CD4-positive, CD25-positive, alpha-beta regulatory T cell (primary cell): ENCODE measurements around the gene ZBTB24. TPM values are rescaled to one million over a fixed set of nuclear protein-coding genes. Genes with fewer than 3 reads are reported as not detected.

Experiments used
- ATAC-seq, 2 donors: fragments of 150-1000 bp; cut with Tn5 transposase; one replicate each; pipeline ENCODE4 v1.10.0; 2021; ENCODE audit warnings: low read depth in 2 of 2, moderate number of reproducible peaks in 2 of 2, moderate library complexity in 1 of 2
- DNase-seq, 3 donors: peaks; one replicate each; pipeline versions ENCODE4 v3.0.0 to v3.0.0-alpha.2; 2012 to 2022; ENCODE audit warnings: mixed read lengths in 1 of 3
- H3K27ac ChIP-seq: one replicate; pipeline ENCODE4 v1.7.0; 2013; ENCODE audit warnings: mild to moderate bottlenecking, low read length; ENCODE audit not compliant: insufficient read depth, poor library complexity, severe bottlenecking
- H3K27me3 ChIP-seq: one replicate; pipeline ENCODE4 v1.7.0; 2013; ENCODE audit warnings: low read length; ENCODE audit not compliant: control insufficient read depth, insufficient read depth
- H3K36me3 ChIP-seq: one replicate; pipeline ENCODE4 v1.7.0; 2013; ENCODE audit warnings: mild to moderate bottlenecking, low read length, moderate library complexity; ENCODE audit not compliant: control insufficient read depth, insufficient read depth
- H3K4me1 ChIP-seq: 2 replicates; pipeline ENCODE4 v1.7.0; 2013; ENCODE audit warnings: mild to moderate bottlenecking, low read length; ENCODE audit not compliant: insufficient read depth, control insufficient read depth, poor library complexity, severe bottlenecking
- H3K4me3 ChIP-seq: one replicate; pipeline ENCODE4 v1.7.0; 2013; ENCODE audit warnings: low read depth, mild to moderate bottlenecking, low read length, moderate library complexity
- H3K9me3 ChIP-seq, 2 experiments: 1 replicate in 1 of 2; 2 replicates in 1 of 2; pipeline ENCODE4 v1.7.0; 2013; ENCODE audit warnings: low read length in 2 of 2, mild to moderate bottlenecking in 1 of 2, moderate library complexity in 1 of 2; ENCODE audit not compliant: control insufficient read depth in 2 of 2
- H3K27ac Mint-ChIP-seq, 3 donors: one replicate each; pipeline ENCODE4 v1.8.0; 2020 to 2022; ENCODE audit warnings: mild to moderate bottlenecking in 3 of 3, mixed read lengths in 3 of 3, moderate library complexity in 2 of 3
- H3K27me3 Mint-ChIP-seq: one replicate; pipeline ENCODE4 v1.8.0; 2022; ENCODE audit warnings: mild to moderate bottlenecking, mixed read lengths
- H3K36me3 Mint-ChIP-seq: one replicate; pipeline ENCODE4 v1.8.0; 2020; ENCODE audit warnings: mixed read lengths
- H3K4me1 Mint-ChIP-seq, 4 donors: one replicate each; pipeline ENCODE4 v1.8.0; 2020 to 2022; ENCODE audit warnings: mixed read lengths in 4 of 4, mild to moderate bottlenecking in 1 of 4
- H3K4me3 Mint-ChIP-seq, 4 donors: one replicate each; pipeline ENCODE4 v1.8.0; 2020 to 2022; ENCODE audit warnings: mild to moderate bottlenecking in 4 of 4, mixed read lengths in 4 of 4, moderate library complexity in 3 of 4
- H3K9me3 Mint-ChIP-seq, 7 donors: one replicate each; pipeline ENCODE4 v1.8.0; 2020 to 2022; ENCODE audit warnings: mixed read lengths in 7 of 7, mild to moderate bottlenecking in 3 of 7, moderate library complexity in 2 of 7
- polyA plus RNA-seq, 4 donors: library from polyadenylated mRNA; unstranded; fragments of 300-500 nt; fragmentation: Illumina TruSeq; gene quantifications; one replicate each; pipeline ENCODE4 v1.2.3, GENCODE V29; 2021
- total RNA-seq: library from RNA; stranded (reverse); gene quantifications from one replicate; pipeline ENCODE4 v1.2.3, GENCODE V29; 2022

Gene ZBTB24
- total and polyA plus RNA-seq, 5 donors from 2014 or later: 9.2 to 20.2 (median 10.6) TPM

DNA sequence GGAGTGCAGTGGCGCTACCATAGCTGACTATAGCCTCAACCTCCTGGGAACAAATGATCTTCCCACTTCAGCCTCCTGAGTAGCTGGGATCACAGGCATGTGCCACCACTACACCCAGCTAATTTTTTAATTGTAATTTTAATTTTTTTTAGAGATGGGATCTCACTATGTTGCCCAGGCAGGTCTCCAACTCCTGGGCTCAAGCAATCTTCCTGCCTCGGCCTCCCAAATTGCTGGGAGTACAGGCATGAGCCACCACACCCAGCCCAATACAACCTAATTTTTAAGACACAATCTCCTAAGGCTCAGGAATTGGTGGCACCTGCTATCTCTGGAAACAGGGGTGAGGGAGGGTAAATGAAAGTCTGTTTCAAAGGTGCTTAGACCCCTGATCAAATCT lies 5.8 kb downstream of the ZBTB24 start:
- Mint-ChIP-seq H3K9me3 (peaks cover 0 to 3% (median 0%) of the 10 kb centered on the region in 7 donors), H3K4me3 (peak overlapping the region; percentile 94 to 99 (median 97)), H3K27ac (peak overlapping the region in 2 of 3 donors; percentile 92 to 95), H3K27me3 (peaks cover 7% of the 10 kb centered on the region), H3K36me3 (peaks cover 71% of the 10 kb centered on the region), H3K4me1 (peaks cover 25 to 89% (median 67%) of the 10 kb centered on the region in 4 donors)
- no peak for ATAC-seq
- Histone ChIP-seq H3K36me3 (peaks cover 49% of the 10 kb centered on the region), H3K4me1 (peaks cover 85% of the 10 kb centered on the region), H3K4me3 (peak overlapping the region; percentile 93), H3K27ac (no peak overlapping the region), H3K9me3 (no peaks in the 10 kb centered on the region), H3K27me3 (no peaks in the 10 kb centered on the region)
- no peak for DNase-seq

DNA sequence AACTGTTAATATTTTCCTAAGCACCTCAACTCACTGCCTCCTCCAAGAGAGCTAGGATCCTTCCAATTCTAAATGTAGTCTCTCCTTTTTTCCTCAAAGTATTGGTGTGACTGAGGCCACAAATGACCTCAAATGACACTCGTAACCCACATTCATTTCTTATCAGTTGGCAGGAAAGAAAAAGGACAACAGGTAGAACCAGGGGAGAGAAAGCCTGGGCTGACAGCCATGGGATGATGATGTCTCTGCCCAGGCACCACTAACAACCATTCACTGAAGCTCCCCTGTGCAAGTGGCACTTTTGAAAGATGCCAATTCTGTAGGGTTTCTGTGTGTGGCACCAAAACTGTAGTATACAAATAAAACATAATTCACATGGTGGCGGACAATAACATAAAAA lies 7.4 kb downstream of the ZBTB24 start:
- peaks cover 14 to 89% (median 63%) of the 10 kb centered on the region in 4 donors for H3K4me1 Mint-ChIP-seq
- DNase-seq (no peak), ATAC-seq (no peak)
- peaks cover 0 to 3% (median 0%) of the 10 kb centered on the region in 7 donors for H3K9me3 Mint-ChIP-seq
- Histone ChIP-seq H3K27me3 (no peaks in the 10 kb centered on the region), H3K36me3 (peaks cover 65% of the 10 kb centered on the region), H3K27ac (no peak overlapping the region), H3K9me3 (no peaks in the 10 kb centered on the region), H3K4me1 (peaks cover 70% of the 10 kb centered on the region), H3K4me3 (peak overlapping the region; percentile 93)
- H3K27ac Mint-ChIP-seq: peak overlapping the region in 1 of 3 donors; percentile 12
- peaks cover 74% of the 10 kb centered on the region for H3K36me3 Mint-ChIP-seq
- H3K27me3 Mint-ChIP-seq: no peaks in the 10 kb centered on the region
- H3K4me3 Mint-ChIP-seq: peak overlapping the region; percentile 45 to 99 (median 68)

DNA sequence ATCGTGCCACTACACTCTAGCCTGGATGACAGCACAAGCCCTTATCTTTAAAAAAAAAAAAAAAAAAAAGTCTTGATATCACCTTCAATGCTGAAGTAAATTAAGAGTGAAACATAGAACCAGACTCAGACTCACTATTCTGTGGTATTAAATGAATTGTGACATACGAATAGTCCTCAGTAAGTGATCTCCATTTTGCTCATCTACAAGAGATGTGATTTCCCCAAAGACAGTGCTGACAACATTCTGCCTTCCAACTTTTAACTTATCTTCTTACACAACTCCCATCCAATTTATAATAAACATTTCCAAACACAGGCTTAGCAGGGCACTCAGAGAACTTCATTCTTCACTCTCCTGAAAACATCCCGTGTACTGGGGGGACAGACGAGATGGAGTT lies 8.0 kb downstream of the ZBTB24 start:
- DNase-seq (no peak), ATAC-seq (no peak)
- Mint-ChIP-seq H3K27ac (peak overlapping the region in 2 of 3 donors; percentile 12 to 52), H3K4me1 (peaks cover 14 to 90% (median 58%) of the 10 kb centered on the region in 4 donors), H3K9me3 (peaks cover 0 to 3% (median 0%) of the 10 kb centered on the region in 7 donors), H3K4me3 (peak overlapping the region in 2 of 4 donors; percentile 6 to 28), H3K27me3 (no peaks in the 10 kb centered on the region), H3K36me3 (peaks cover 74% of the 10 kb centered on the region)
- no peak overlapping the region for H3K27ac ChIP-seq
- no peak overlapping the region for H3K4me3 ChIP-seq
- H3K9me3 ChIP-seq: no peaks in the 10 kb centered on the region
- H3K36me3 ChIP-seq: peaks cover 68% of the 10 kb centered on the region
- peaks cover 64% of the 10 kb centered on the region for H3K4me1 ChIP-seq
- H3K27me3 ChIP-seq: no peaks in the 10 kb centered on the region

DNA sequence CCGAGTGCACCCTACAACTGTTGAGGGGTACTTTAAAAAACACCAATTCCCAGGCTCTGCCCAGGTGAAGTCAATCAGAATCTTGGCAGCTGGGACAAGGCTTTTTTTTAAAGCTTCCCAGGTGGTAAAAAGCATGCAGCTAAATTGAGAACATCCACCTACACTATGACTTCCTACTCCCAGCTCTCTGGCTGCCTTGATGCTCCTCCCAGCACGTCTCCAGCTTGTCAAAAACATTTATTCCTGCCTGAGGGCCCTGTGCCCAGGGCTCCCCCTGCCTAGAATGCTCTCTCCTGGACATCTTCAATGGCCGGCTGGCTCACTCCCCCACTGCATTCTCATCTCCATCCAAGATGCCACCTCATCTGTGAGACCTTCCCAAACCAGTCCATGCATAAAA lies 9.9 kb downstream of the ZBTB24 start:
- H3K36me3 ChIP-seq: peaks cover 87% of the 10 kb centered on the region
- peak overlapping the region in 2 of 4 donors; percentile 2 to 47 for H3K4me3 Mint-ChIP-seq
- H3K27ac ChIP-seq: no peak overlapping the region
- H3K4me3 ChIP-seq: no peak overlapping the region
- H3K9me3 ChIP-seq: no peaks in the 10 kb centered on the region
- DNase-seq (no peak), ATAC-seq (no peak)
- H3K4me1 Mint-ChIP-seq: peaks cover 6 to 92% (median 60%) of the 10 kb centered on the region in 4 donors
- H3K27me3 Mint-ChIP-seq: no peaks in the 10 kb centered on the region
- H3K27ac Mint-ChIP-seq: peak overlapping the region; percentile 69 to 94 (median 86)
- peaks cover 45% of the 10 kb centered on the region for H3K4me1 ChIP-seq
- H3K36me3 Mint-ChIP-seq: peaks cover 79% of the 10 kb centered on the region
- H3K9me3 Mint-ChIP-seq: peaks cover 0 to 3% (median 0%) of the 10 kb centered on the region in 7 donors
- no peaks in the 10 kb centered on the region for H3K27me3 ChIP-seq

DNA sequence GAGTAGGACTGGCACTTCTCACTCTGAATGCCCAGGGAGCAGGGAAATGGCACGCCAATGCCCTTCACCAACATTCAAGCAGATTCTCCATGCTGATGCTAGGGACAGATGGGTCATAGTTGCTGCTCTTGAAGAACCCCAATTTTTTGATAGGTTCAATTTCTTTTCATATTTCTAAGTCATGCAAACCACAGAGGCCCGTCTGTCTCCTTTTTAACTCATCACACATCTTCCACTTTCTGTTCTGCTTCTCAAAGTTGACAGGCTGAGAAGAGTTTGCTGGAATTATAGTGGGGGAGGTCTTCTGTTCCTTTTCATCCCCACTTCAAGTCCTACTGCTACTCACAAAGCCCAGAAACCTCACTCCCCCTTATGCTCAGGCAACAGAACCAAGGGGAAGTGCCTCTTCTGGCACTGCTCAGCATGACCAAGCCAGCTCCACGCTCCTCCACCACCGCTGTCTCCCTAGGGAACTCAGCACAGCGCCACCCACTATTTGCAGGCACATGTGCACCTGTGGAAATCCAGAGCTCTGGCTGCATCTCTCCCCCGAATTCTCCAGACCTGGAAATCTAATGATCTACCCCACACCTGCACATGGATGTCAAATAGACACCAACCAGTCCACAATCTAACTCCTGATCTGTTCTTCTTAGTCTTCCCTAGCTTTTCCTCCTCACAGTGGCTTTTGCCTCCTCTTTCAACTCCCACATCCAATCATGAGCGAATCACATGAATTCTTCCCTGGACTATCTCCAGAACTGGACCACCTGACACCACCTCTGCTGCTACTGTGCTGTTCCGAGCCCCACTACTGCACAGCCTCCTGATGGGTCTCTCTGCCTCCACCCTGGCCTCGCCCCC lies 10.7 kb downstream of the ZBTB24 start:
- no peaks in the 10 kb centered on the region for H3K27me3 Mint-ChIP-seq
- peak overlapping the region; percentile 55 to 94 (median 86) for H3K27ac Mint-ChIP-seq
- no peaks in the 10 kb centered on the region for H3K27me3 ChIP-seq
- peaks cover 91% of the 10 kb centered on the region for H3K36me3 ChIP-seq
- H3K4me3 Mint-ChIP-seq: peak overlapping the region in 2 of 4 donors; percentile 23 to 58
- peaks cover 6 to 92% (median 63%) of the 10 kb centered on the region in 4 donors for H3K4me1 Mint-ChIP-seq
- H3K36me3 Mint-ChIP-seq: peaks cover 80% of the 10 kb centered on the region
- DNase-seq (no peak), ATAC-seq (no peak)
- peaks cover 37% of the 10 kb centered on the region for H3K4me1 ChIP-seq
- no peaks in the 10 kb centered on the region for H3K9me3 ChIP-seq
- H3K27ac ChIP-seq: no peak overlapping the region
- no peak overlapping the region for H3K4me3 ChIP-seq
- H3K9me3 Mint-ChIP-seq: peaks cover 0 to 3% (median 0%) of the 10 kb centered on the region in 7 donors

DNA sequence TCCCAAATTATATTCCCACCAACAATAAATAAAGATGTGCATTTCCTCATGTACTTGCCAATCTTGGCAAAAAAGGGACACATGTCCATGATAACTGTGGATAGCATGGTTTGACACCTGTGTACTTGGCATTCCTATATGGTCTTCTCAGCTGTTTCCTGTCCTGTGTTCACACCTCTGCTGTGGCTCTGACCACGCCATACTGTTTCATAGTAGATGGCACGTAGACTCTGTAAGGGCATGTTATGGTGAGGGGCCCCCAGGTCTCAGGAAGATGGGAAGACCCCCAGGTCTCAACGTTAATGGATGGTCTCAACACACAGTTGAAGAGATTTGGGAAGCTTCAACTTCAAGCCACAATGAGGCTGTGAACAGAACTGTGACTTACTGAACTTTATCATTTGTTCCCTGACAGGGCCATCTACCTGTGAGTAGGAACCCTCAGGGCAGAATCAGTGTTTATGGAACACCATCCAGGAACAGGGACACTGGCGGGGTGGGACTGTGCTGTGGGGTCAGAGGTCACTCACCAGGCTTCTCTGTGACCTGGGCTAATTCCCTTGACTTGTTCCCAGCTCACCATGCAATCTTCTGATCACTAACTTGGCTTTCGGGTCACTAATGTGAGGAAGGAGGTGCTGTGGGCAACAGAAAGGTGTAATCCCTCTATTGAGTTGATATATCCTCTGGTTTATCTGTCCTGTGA lies 11.8 kb downstream of the ZBTB24 start:
- Histone ChIP-seq H3K27me3 (no peaks in the 10 kb centered on the region), H3K36me3 (peaks cover 96% of the 10 kb centered on the region), H3K4me3 (no peak overlapping the region), H3K4me1 (peaks cover 26% of the 10 kb centered on the region), H3K27ac (no peak overlapping the region), H3K9me3 (no peaks in the 10 kb centered on the region)
- no peak for DNase-seq
- H3K9me3 Mint-ChIP-seq: peaks cover 0 to 3% (median 0%) of the 10 kb centered on the region in 7 donors
- H3K27me3 Mint-ChIP-seq: no peaks in the 10 kb centered on the region
- peak overlapping the region in 2 of 3 donors; percentile 55 to 70 for H3K27ac Mint-ChIP-seq
- H3K36me3 Mint-ChIP-seq: peaks cover 79% of the 10 kb centered on the region
- H3K4me1 Mint-ChIP-seq: peaks cover 6 to 84% (median 58%) of the 10 kb centered on the region in 4 donors
- peak overlapping the region in 1 of 4 donors; percentile 23 for H3K4me3 Mint-ChIP-seq
- ATAC-seq: no peak

DNA sequence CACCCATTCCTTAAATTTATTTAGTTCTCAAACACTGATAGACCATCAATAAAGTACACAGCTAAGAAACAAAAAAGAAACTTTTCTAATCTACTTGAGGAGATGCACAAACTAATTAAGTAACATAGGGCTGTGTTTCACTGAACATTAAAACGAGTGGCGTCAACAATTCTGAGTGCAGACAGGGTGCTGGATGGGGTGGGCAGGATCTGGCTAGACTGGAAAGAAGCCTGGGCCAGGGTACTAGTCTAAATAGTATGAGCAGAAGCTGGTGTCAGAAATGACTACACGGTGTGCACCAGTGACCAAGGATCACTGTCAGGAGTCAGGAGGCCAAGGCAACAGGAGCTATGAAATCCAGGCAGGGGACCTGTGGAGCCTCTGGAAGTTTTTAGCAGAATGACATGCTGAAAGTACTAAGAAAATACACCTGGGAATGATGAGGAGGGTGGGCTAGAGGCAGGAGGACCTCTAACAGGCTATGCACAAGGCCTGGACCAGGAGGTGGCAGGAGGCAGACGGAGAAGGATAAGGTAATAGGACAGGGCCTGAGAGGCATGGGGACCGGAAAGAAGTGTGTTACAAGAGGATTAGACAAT lies 13.3 kb downstream of the ZBTB24 start:
- Mint-ChIP-seq H3K4me1 (peaks cover 11 to 84% (median 56%) of the 10 kb centered on the region in 4 donors), H3K27ac (peak overlapping the region; percentile 59 to 99 (median 91)), H3K27me3 (no peaks in the 10 kb centered on the region), H3K36me3 (peaks cover 76% of the 10 kb centered on the region), H3K9me3 (peaks cover 0 to 3% (median 0%) of the 10 kb centered on the region in 7 donors), H3K4me3 (peak overlapping the region in 1 of 4 donors; percentile 6)
- ATAC-seq: no peak
- Histone ChIP-seq H3K27ac (no peak overlapping the region), H3K4me1 (peaks cover 18% of the 10 kb centered on the region), H3K27me3 (no peaks in the 10 kb centered on the region), H3K9me3 (no peaks in the 10 kb centered on the region), H3K36me3 (peaks cover 97% of the 10 kb centered on the region), H3K4me3 (no peak overlapping the region)
- DNase-seq: no peak
